ENCODE measurements around the gene HOPX. TPM values are rescaled to one million over a fixed set of nuclear protein-coding genes. Genes with fewer than 3 reads are reported as not detected.

HOPX gene
- total RNA-seq, 1 donor from 2014 or later = 3.3 TPM

- Mint-ChIP-seq H3K9me3 (no peaks in the 10 kb centered on the region), H3K27me3 (ENCODE audit: low read depth) (peaks cover 2% of the 10 kb centered on the region), H3K27ac (no peak overlapping the region), H3K36me3 (no peaks in the 10 kb centered on the region), H3K4me1 (no peaks in the 10 kb centered on the region), H3K4me3 (no peak overlapping the region)
- no peak for DNase-seq (ENCODE audit: low spot score in 2 of 2, unreplicated experiment in 2 of 2)
- TF ChIP-seq CTCF (IDR thresholded peaks at IDR 0.05; ENCODE audit: unreplicated experiment) = no peak
Measured at GRCh38 chr4:56692576-56692975, 11.5 kb upstream of the HOPX start.

DNA sequence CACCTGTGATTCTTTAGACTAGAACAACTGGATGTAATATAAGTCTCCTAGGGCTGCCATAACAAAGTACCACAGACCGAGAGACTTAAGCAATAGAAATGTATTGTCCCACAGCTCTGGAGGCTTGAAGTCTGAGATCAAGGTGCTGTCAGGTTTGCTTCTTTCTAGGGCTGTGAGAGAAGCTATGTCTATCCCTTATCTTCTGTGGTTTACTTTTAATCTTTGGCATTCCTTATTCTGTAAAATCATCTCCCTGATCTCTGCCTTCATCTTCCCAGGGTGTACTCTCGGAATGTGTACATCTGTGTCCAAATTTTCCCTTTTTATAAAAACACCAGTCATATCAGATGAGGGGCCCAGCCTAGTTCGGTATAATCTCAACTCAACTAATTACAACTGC lies 10.3 kb upstream of the HOPX start:
- no peak overlapping the region for H3K27ac Mint-ChIP-seq

GRCh38 chr4:56690393-56690792 lies 9.3 kb upstream of the HOPX start:
- H3K27me3 Mint-ChIP-seq (ENCODE audit: low read depth) = peaks cover 2% of the 10 kb centered on the region

More for the DNA sequence above, 10.3 kb upstream of the HOPX start:
- Mint-ChIP-seq H3K9me3 (no peaks in the 10 kb centered on the region), H3K4me1 (no peaks in the 10 kb centered on the region), H3K36me3 (no peaks in the 10 kb centered on the region), H3K27me3 (ENCODE audit: low read depth) (peaks cover 2% of the 10 kb centered on the region), H3K4me3 (no peak overlapping the region)
- TF ChIP-seq CTCF (IDR thresholded peaks at IDR 0.05; ENCODE audit: unreplicated experiment) = no peak
- DNase-seq (ENCODE audit: low spot score in 2 of 2, unreplicated experiment in 2 of 2) = no peak

DNA sequence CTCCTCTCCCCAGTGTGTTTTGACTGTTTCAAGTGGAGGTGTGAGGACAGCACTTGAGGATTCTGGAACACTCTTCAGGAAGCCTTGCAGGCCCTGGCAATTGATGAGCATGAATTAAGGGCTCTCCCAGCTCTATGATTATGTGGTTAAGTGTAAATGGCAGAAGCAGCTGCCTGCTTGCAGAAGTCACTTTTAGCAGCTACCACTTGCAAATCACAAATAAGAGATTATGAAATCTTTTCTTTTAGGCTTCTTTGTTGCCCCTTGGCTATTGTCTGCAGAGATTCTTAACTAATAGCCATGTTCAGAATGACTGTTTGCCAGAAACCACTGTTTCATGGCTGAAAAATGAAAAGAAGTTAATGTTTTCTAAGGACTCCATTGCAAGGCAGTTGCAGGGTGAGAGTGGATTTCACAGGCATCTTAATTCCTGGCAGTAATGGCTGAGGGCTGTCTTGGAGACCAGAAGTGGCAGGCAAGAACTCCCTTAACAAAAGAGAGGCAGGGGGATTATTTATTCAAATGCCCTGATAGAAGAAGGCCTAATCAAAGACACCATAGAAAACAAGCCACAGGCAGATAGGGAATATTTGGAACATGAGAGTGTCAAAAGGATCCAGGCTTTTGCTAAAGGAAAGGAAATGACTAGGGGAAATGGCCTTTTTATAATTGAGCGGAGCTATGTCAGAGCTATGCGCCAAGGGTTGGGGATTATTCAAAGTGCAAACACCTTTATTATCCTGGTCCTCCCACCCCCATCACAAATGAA lies 8.3 kb upstream of the HOPX start:
- no peak for TF ChIP-seq CTCF (IDR thresholded peaks at IDR 0.05; ENCODE audit: unreplicated experiment)
- peaks cover 2% of the 10 kb centered on the region for H3K4me1 Mint-ChIP-seq
- no peak for DNase-seq (ENCODE audit: low spot score in 2 of 2, unreplicated experiment in 2 of 2)
- H3K36me3 Mint-ChIP-seq = no peaks in the 10 kb centered on the region
- H3K27ac Mint-ChIP-seq = no peak overlapping the region
- H3K9me3 Mint-ChIP-seq = no peaks in the 10 kb centered on the region
- peaks cover 2% of the 10 kb centered on the region for H3K27me3 Mint-ChIP-seq (ENCODE audit: low read depth)
- H3K4me3 Mint-ChIP-seq = no peak overlapping the region

More at GRCh38 chr4:56690393-56690792, 9.3 kb upstream of the HOPX start:
- DNase-seq (ENCODE audit: low spot score in 2 of 2, unreplicated experiment in 2 of 2) = no peak
- Mint-ChIP-seq H3K4me1 (no peaks in the 10 kb centered on the region), H3K4me3 (no peak overlapping the region), H3K9me3 (no peaks in the 10 kb centered on the region), H3K27ac (no peak overlapping the region), H3K36me3 (no peaks in the 10 kb centered on the region)
- TF ChIP-seq CTCF (IDR thresholded peaks at IDR 0.05; ENCODE audit: unreplicated experiment) = no peak

DNA sequence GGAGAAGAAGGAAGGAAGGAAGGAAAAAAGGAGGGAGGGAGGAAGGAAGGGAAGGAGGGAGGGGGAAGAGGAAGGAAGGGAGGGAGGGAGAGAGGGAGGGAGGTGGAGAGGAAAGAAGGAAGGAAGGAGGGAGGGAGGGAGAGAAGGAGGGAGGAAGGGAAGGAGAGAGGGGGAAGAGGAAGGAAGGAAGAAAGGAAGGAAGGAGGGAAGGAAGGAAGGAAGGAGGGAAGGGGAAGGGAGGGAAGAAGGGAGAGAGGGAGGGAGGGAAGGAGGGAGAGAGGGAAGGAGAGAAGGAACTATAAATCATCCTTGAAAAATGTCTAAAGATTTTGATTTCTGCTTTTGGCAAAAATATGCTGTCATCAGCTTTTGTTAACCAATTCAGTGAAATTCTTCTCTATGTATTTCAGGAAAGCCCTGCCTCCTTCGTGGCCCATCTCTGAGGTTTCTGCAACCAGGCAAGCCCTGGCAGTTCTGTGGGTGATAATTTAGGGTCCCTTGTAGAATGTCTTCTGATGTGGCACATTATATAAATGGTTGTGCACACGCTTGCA lies 7.1 kb upstream of the HOPX start:
- Mint-ChIP-seq H3K27ac (no peak overlapping the region), H3K4me1 (peaks cover 4% of the 10 kb centered on the region), H3K4me3 (no peak overlapping the region), H3K27me3 (ENCODE audit: low read depth) (peaks cover 13% of the 10 kb centered on the region), H3K36me3 (no peaks in the 10 kb centered on the region), H3K9me3 (no peaks in the 10 kb centered on the region)
- TF ChIP-seq CTCF (IDR thresholded peaks at IDR 0.05; ENCODE audit: unreplicated experiment) = no peak
- DNase-seq (ENCODE audit: low spot score in 2 of 2, unreplicated experiment in 2 of 2) = no peak

Measured in mesothelial cell of epicardium (in vitro differentiated cells).